ENCODE data around the gene MEGF11.

MEGF11 gene

DNA sequence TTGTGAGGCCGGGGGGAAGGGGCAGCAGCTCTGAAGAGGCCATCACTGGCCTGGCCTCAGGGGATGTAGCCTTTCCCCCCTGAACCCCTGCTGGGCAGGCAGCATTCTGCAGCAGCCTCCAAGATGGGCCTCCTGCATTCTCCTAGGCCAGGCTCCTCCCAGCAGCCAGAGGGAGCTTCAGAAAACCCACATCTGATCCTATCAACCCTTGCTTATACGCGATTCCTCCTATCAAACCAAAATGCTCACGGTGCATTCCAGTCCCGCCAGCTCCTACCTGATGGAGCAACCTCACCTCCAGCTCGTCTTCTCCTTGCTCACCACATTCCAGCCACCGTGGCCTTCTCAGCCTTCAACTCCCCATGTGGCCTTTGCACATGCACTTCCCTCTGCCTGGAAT lies 85.7 kb downstream of the MEGF11 start:
- DNase-seq = no peak

GRCh38 chr15:66165856-66166255 lies 87.7 kb downstream of the MEGF11 start:
- peak; percentile 18 for DNase-seq

- DNase-seq = no peak
These were observed 88.8 kb downstream of the MEGF11 start for GRCh38 chr15:66164788-66165187.

- peak; percentile 17 for DNase-seq
These were observed 90.0 kb downstream of the MEGF11 start for GRCh38 chr15:66163553-66163952.

DNA sequence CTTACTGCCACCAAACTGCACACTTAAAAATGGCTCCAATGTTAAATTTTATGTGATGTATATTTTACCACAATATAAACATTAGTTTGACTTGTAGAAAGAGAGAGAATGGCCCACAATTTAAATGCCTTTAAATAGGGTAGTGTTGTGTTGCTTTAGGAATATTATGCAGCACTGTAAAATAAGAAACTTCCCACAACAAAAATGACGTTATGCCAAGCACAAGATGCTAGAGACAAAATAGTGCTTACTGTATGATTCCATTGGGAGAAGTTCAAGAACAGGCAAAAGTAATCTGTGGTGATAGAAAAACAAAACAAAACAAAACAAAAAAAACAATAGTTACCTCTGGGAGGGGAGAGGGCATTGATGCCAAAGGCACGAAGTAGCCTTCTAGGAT lies 91.3 kb downstream of the MEGF11 start:
- no peak for DNase-seq

GRCh38 chr15:66161575-66162118 lies 91.9 kb downstream of the MEGF11 start:
- no peak for DNase-seq

- no peak for DNase-seq
These were observed 92.4 kb downstream of the MEGF11 start for GRCh38 chr15:66161108-66161507.

DNA sequence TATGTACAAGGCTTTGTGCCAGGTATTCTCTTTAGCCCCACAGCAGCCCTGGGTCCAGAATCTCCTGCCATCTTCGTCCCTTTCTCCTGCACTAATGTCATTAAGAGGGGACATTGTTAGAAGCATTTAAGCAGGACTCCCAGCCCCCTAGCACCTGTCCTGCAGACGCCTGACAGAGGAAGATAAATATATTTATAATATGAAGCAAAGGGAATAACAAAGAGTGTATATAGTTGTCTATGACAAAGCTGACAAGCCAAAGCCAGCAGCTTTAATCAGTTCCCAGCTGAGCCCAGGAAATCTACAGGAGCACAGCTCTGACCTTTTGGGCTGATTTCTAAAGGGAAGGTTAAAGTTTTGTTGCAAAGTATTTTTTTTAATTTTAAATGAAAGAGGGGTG lies 96.0 kb downstream of the MEGF11 start:
- DNase-seq = no peak

- DNase-seq = no peak
These were observed 97.1 kb downstream of the MEGF11 start for GRCh38 chr15:66156310-66156975.

GRCh38 chr15:66155065-66155464 lies 98.5 kb downstream of the MEGF11 start:
- no peak for DNase-seq

- peak; percentile 38 for DNase-seq
These were observed 99.0 kb downstream of the MEGF11 start for GRCh38 chr15:66154581-66154980.

GRCh38 chr15:66153549-66154415 lies 99.8 kb downstream of the MEGF11 start:
- peak; percentile 56 for DNase-seq

DNA sequence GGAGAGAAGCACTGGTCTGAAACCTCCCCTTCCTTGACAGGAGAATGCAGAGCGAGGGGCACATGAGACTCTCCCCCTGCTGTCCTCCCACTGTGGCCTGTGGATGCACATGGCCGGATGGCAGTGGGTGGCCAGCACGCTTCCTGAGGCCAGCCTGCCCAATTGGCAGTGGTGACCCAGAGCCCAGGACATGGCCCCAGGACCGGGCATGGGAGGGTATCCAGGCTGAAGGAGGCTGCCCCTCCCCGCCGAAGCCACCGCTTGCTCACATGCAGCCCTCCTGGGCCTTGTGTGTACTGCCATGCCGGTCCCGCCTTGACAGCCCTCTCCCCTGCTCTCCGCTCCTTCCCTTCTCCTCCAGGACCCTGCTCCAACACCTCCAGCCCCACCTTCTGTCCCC lies 100.9 kb downstream of the MEGF11 start:
- DNase-seq = no peak

GRCh38 chr15:66151809-66152208 lies 101.7 kb downstream of the MEGF11 start:
- peak; percentile 76 for DNase-seq

GRCh38 chr15:66149871-66150270 lies 103.7 kb downstream of the MEGF11 start:
- no peak for DNase-seq

DNA sequence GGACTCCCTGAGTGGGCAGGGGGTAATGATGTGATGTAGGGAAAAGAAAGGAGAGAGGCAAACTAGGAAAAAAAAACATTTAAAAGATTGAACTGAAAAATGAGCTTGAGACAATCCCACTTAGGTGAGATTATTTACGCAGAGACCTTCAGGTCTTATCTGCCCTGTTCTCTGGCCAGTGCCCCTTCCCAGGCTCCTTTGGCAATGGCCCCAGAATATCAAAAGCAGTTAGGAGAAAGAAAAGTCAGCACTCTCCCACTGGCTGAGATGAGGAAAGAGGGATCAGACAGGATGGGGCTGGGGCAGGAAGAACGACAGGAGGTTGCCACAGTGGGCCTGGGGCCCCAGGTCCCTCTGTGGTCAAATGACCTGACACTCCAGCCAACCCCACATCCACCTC lies 105.4 kb downstream of the MEGF11 start:
- no peak for DNase-seq

GRCh38 chr15:66147440-66147839 lies 106.1 kb downstream of the MEGF11 start:
- no peak for DNase-seq

- no peak for DNase-seq
These were observed 107.8 kb downstream of the MEGF11 start for GRCh38 chr15:66145726-66146182.

GRCh38 chr15:66144978-66145725 lies 108.4 kb downstream of the MEGF11 start:
- DNase-seq = no peak

DNA sequence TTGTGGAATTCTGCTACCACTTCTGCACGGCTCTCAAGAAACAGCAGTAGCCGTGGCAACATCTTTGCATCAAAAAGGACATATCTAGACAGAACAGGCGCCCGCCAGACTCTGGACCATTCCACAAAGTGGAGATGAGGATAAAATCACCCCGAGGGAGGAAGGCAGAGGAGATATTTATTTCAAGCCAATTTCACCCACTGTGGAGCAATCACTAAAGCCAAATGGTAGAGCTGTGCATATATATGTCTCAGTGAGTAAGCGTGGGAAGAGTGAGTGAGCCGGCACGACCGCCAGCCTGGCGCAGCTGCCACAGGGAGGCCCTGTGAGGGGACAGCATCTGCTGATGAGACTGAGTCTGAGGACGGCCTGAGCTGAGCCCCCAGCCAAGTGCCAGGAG lies 111.3 kb downstream of the MEGF11 start:
- DNase-seq = no peak

GRCh38 chr15:66139591-66140207 lies 113.9 kb downstream of the MEGF11 start:
- DNase-seq = no peak

- no peak for DNase-seq
These were observed 114.5 kb downstream of the MEGF11 start for GRCh38 chr15:66138892-66139590.
